Activated naive CD8-positive, alpha-beta T cell treated with anti-CD3 and anti-CD28 coated beads, Interleukin-2, amount 50 U/mL, for 24 hours (primary cell): ENCODE data around the gene CCDC92.
A peak's percentile ranks its signal among the peaks of the same experiment; 100 is the strongest.

Experiments used
- ATAC-seq: fragments of 150-1000 bp; cut with Tn5 transposase; one replicate; pipeline ENCODE4 v1.10.0; 2021
- DNase-seq: peaks from one replicate; pipeline ENCODE4 v3.0.0; 2021
- H3K27ac Mint-ChIP-seq: one replicate; pipeline ENCODE4 v1.8.0; 2021; ENCODE audit warnings: mild to moderate bottlenecking, mixed read lengths
- H3K27me3 Mint-ChIP-seq: one replicate; pipeline ENCODE4 v1.8.0; 2021; ENCODE audit warnings: mixed read lengths
- H3K36me3 Mint-ChIP-seq: one replicate; pipeline ENCODE4 v1.8.0; 2021; ENCODE audit warnings: low read depth, mixed read lengths
- H3K4me1 Mint-ChIP-seq: one replicate; pipeline ENCODE4 v1.8.0; 2021; ENCODE audit warnings: mixed read lengths
- H3K4me3 Mint-ChIP-seq: one replicate; pipeline ENCODE4 v1.8.0; 2021; ENCODE audit warnings: mild to moderate bottlenecking, moderate library complexity, mixed read lengths
- H3K9me3 Mint-ChIP-seq: one replicate; pipeline ENCODE4 v1.8.0; 2021; ENCODE audit warnings: mixed read lengths

CCDC92 gene

GRCh38 chr12:123972457-123973401, at the start of gene CCDC92, which contains the start of gene ZNF664:
Gene CCDC92, minus strand, starts transcription at chr12:123972831. Its CDS starts 28,526 bp downstream, at chr12:123944305.
Gene ZNF664, plus strand, starts transcription at chr12:123973215. Its CDS starts 38,930 bp downstream, at chr12:124012145.
- H3K4me1 Mint-ChIP-seq = peaks cover 34% of the 10 kb centered on the region
- DNase-seq = peak; percentile 95
- ATAC-seq = peak; percentile 86
- no peaks in the 10 kb centered on the region for H3K9me3 Mint-ChIP-seq
- H3K27ac Mint-ChIP-seq = peak within 1 kb of the TSS; percentile 81
- peak within 1 kb of the TSS; percentile 91 for H3K4me3 Mint-ChIP-seq
- peaks cover 2% of the 10 kb centered on the region for H3K27me3 Mint-ChIP-seq
- peaks cover 20% of the 10 kb centered on the region for H3K36me3 Mint-ChIP-seq

- no peaks in the 10 kb centered on the region for H3K9me3 Mint-ChIP-seq
Observed at GRCh38 chr12:124022161-124022560, 49.5 kb upstream of the CCDC92 start.

GRCh38 chr12:124021007-124021406, 48.4 kb upstream of the CCDC92 start:
- Mint-ChIP-seq H3K27ac (no peak overlapping the region), H3K4me3 (no peak overlapping the region), H3K9me3 (no peaks in the 10 kb centered on the region), H3K4me1 (no peaks in the 10 kb centered on the region), H3K27me3 (no peaks in the 10 kb centered on the region), H3K36me3 (no peaks in the 10 kb centered on the region)
- no peak for ATAC-seq
- no peak for DNase-seq

More at GRCh38 chr12:124022161-124022560, 49.5 kb upstream of the CCDC92 start:
- DNase-seq = no peak
- H3K36me3 Mint-ChIP-seq = no peaks in the 10 kb centered on the region
- no peak overlapping the region for H3K27ac Mint-ChIP-seq
- no peaks in the 10 kb centered on the region for H3K27me3 Mint-ChIP-seq
- ATAC-seq = no peak
- no peak overlapping the region for H3K4me3 Mint-ChIP-seq
- H3K4me1 Mint-ChIP-seq = no peaks in the 10 kb centered on the region

GRCh38 chr12:124020514-124020949, 47.9 kb upstream of the CCDC92 start:
- Mint-ChIP-seq H3K36me3 (no peaks in the 10 kb centered on the region), H3K27me3 (no peaks in the 10 kb centered on the region), H3K9me3 (no peaks in the 10 kb centered on the region), H3K4me3 (no peak overlapping the region), H3K4me1 (no peaks in the 10 kb centered on the region), H3K27ac (no peak overlapping the region)
- DNase-seq (no peak), ATAC-seq (no peak)

- Mint-ChIP-seq H3K27me3 (no peaks in the 10 kb centered on the region), H3K27ac (no peak overlapping the region), H3K9me3 (no peaks in the 10 kb centered on the region), H3K4me1 (peaks cover 3% of the 10 kb centered on the region), H3K4me3 (no peak overlapping the region), H3K36me3 (no peaks in the 10 kb centered on the region)
- no peak for DNase-seq
- ATAC-seq = no peak
Observed at GRCh38 chr12:124019115-124019514, 46.5 kb upstream of the CCDC92 start.

GRCh38 chr12:124018539-124018938, 45.9 kb upstream of the CCDC92 start:
- H3K27ac Mint-ChIP-seq = no peak overlapping the region
- no peak for DNase-seq

GRCh38 chr12:124017064-124017463, 44.4 kb upstream of the CCDC92 start:
- peaks cover 3% of the 10 kb centered on the region for H3K4me1 Mint-ChIP-seq
- ATAC-seq (no peak), DNase-seq (no peak)
- no peak overlapping the region for H3K4me3 Mint-ChIP-seq
- peaks cover 6% of the 10 kb centered on the region for H3K36me3 Mint-ChIP-seq
- no peak overlapping the region for H3K27ac Mint-ChIP-seq
- no peaks in the 10 kb centered on the region for H3K27me3 Mint-ChIP-seq
- H3K9me3 Mint-ChIP-seq = no peaks in the 10 kb centered on the region

More at GRCh38 chr12:124018539-124018938, 45.9 kb upstream of the CCDC92 start:
- Mint-ChIP-seq H3K27me3 (no peaks in the 10 kb centered on the region), H3K36me3 (no peaks in the 10 kb centered on the region), H3K9me3 (no peaks in the 10 kb centered on the region), H3K4me1 (peaks cover 3% of the 10 kb centered on the region), H3K4me3 (no peak overlapping the region)
- ATAC-seq = no peak

GRCh38 chr12:124015494-124016461, 43.1 kb upstream of the CCDC92 start:
- Mint-ChIP-seq H3K27me3 (no peaks in the 10 kb centered on the region), H3K4me1 (peaks cover 3% of the 10 kb centered on the region), H3K27ac (no peak overlapping the region), H3K4me3 (no peak overlapping the region), H3K36me3 (peaks cover 10% of the 10 kb centered on the region), H3K9me3 (no peaks in the 10 kb centered on the region)
- no peak for DNase-seq
- no peak for ATAC-seq

- H3K4me3 Mint-ChIP-seq = no peak overlapping the region
- H3K9me3 Mint-ChIP-seq = no peaks in the 10 kb centered on the region
- H3K27me3 Mint-ChIP-seq = no peaks in the 10 kb centered on the region
- H3K27ac Mint-ChIP-seq = no peak overlapping the region
- H3K36me3 Mint-ChIP-seq = peaks cover 20% of the 10 kb centered on the region
- ATAC-seq = no peak
- peaks cover 6% of the 10 kb centered on the region for H3K4me1 Mint-ChIP-seq
- no peak for DNase-seq
Observed at GRCh38 chr12:124013073-124013472, 40.4 kb upstream of the CCDC92 start.

GRCh38 chr12:124011435-124012115, 38.9 kb upstream of the CCDC92 start:
- H3K4me3 Mint-ChIP-seq = no peak overlapping the region
- no peak for ATAC-seq
- no peak for DNase-seq
- no peak overlapping the region for H3K27ac Mint-ChIP-seq
- no peaks in the 10 kb centered on the region for H3K27me3 Mint-ChIP-seq
- no peaks in the 10 kb centered on the region for H3K9me3 Mint-ChIP-seq
- peaks cover 15% of the 10 kb centered on the region for H3K4me1 Mint-ChIP-seq
- peaks cover 20% of the 10 kb centered on the region for H3K36me3 Mint-ChIP-seq

- DNase-seq = no peak
- Mint-ChIP-seq H3K27ac (no peak overlapping the region), H3K9me3 (no peaks in the 10 kb centered on the region), H3K4me3 (no peak overlapping the region), H3K27me3 (no peaks in the 10 kb centered on the region), H3K36me3 (peaks cover 21% of the 10 kb centered on the region), H3K4me1 (peaks cover 24% of the 10 kb centered on the region)
- ATAC-seq = no peak
Observed at GRCh38 chr12:124010687-124011086, 38.1 kb upstream of the CCDC92 start.

- H3K27ac Mint-ChIP-seq = no peak overlapping the region
- no peak overlapping the region for H3K4me3 Mint-ChIP-seq
- peaks cover 23% of the 10 kb centered on the region for H3K36me3 Mint-ChIP-seq
Observed at GRCh38 chr12:124009781-124010180, 37.1 kb upstream of the CCDC92 start.

GRCh38 chr12:124008595-124008994, 36.0 kb upstream of the CCDC92 start:
- H3K4me1 Mint-ChIP-seq = peaks cover 23% of the 10 kb centered on the region
- no peaks in the 10 kb centered on the region for H3K9me3 Mint-ChIP-seq
- H3K36me3 Mint-ChIP-seq = peaks cover 23% of the 10 kb centered on the region
- H3K27me3 Mint-ChIP-seq = no peaks in the 10 kb centered on the region
- no peak overlapping the region for H3K27ac Mint-ChIP-seq
- ATAC-seq (no peak), DNase-seq (no peak)
- no peak overlapping the region for H3K4me3 Mint-ChIP-seq

More at GRCh38 chr12:124009781-124010180, 37.1 kb upstream of the CCDC92 start:
- no peak for ATAC-seq
- H3K9me3 Mint-ChIP-seq = no peaks in the 10 kb centered on the region
- no peaks in the 10 kb centered on the region for H3K27me3 Mint-ChIP-seq
- DNase-seq = no peak
- peaks cover 26% of the 10 kb centered on the region for H3K4me1 Mint-ChIP-seq
